Measurements from ENCODE around the gene ANKH. TPM values are rescaled to one million over a fixed set of nuclear protein-coding genes. Genes with fewer than 3 reads are reported as not detected.

Gene ANKH
- total RNA-seq, 1 experiment from 2014 or later = 13.9 TPM

GRCh38 chr5:14767053-14767452 lies 104.5 kb downstream of the ANKH start:
- H3K27ac ChIP-seq (ENCODE audit: low read depth, low read length, poor library complexity, severe bottlenecking) = no peak overlapping the region
- ChIA-PET POLR2A (ENCODE audit: low non-redundant PET) (no interaction called here), CTCF (no interaction called here)
- TF ChIP-seq EZH2 (IDR thresholded peaks at IDR 0.05; ENCODE audit: borderline replicate concordance, low read depth, low read length, poor library complexity, severe bottlenecking) (no peak), CTCF (conservative IDR thresholded peaks at IDR 0.05; ENCODE audit: low read depth, low read length) (no peak)
- no peaks in the 10 kb centered on the region for H3K4me1 ChIP-seq (ENCODE audit: insufficient read depth, low read length, poor library complexity, severe bottlenecking)
- intact Hi-C loops (cut with micrococcal nuclease; ENCODE audit: unreplicated experiment) = no loop called here
- H3K4me3 ChIP-seq (ENCODE audit: low read depth, low read length, poor library complexity, severe bottlenecking) = no peak overlapping the region
- H3K36me3 ChIP-seq (ENCODE audit: insufficient read depth, low read length, poor library complexity, severe bottlenecking) = no peaks in the 10 kb centered on the region
- no TSS peak for BruUV-seq (replicated peaks)
- H3K27me3 ChIP-seq (replicated peaks; ENCODE audit: insufficient read depth, low read depth, low read length, poor library complexity) = no peaks in the 10 kb centered on the region
- no peaks in the 10 kb centered on the region for H3K9me3 ChIP-seq (ENCODE audit: low read depth, low read length, poor library complexity, severe bottlenecking)
- no peak for DNase-seq (ENCODE audit: low spot score)

DNA sequence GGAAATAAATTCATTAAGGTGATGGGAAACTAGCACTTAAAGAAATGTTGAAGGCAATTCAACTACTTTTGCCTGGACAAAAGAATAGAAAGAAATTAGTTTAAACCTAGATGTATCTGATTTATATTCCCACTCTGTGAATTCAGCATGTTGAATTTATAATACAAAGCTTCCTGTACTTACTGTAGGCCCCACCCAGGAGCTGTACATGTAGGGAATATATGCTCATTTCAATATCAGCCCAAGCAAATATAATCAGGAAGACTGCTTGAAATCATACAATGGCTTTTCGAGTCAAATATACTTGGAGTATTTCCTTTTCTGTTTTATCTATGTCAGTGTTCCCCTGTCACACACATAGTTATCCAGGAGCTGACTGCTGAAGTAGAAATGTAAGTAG lies 105.0 kb downstream of the ANKH start:
- DNase-seq (ENCODE audit: low spot score) = no peak
- Histone ChIP-seq H3K4me1 (ENCODE audit: insufficient read depth, low read length, poor library complexity, severe bottlenecking) (no peaks in the 10 kb centered on the region), H3K4me3 (ENCODE audit: low read depth, low read length, poor library complexity, severe bottlenecking) (no peak overlapping the region), H3K27me3 (replicated peaks; ENCODE audit: insufficient read depth, low read depth, low read length, poor library complexity) (no peaks in the 10 kb centered on the region), H3K36me3 (ENCODE audit: insufficient read depth, low read length, poor library complexity, severe bottlenecking) (no peaks in the 10 kb centered on the region), H3K9me3 (ENCODE audit: low read depth, low read length, poor library complexity, severe bottlenecking) (no peaks in the 10 kb centered on the region), H3K27ac (ENCODE audit: low read depth, low read length, poor library complexity, severe bottlenecking) (no peak overlapping the region)
- intact Hi-C loops (cut with micrococcal nuclease; ENCODE audit: unreplicated experiment) = no loop called here
- POLR2A ChIA-PET (ENCODE audit: low non-redundant PET) = no interaction called here
- no peak for TF ChIP-seq CTCF (conservative IDR thresholded peaks at IDR 0.05; ENCODE audit: low read depth, low read length)
- TF ChIP-seq EZH2 (IDR thresholded peaks at IDR 0.05; ENCODE audit: borderline replicate concordance, low read depth, low read length, poor library complexity, severe bottlenecking) = no peak
- BruUV-seq (replicated peaks) = no TSS peak
- CTCF ChIA-PET = no interaction called here

GRCh38 chr5:14765587-14765986 lies 106.0 kb downstream of the ANKH start:
- no TSS peak for BruUV-seq (replicated peaks)
- Histone ChIP-seq H3K4me1 (ENCODE audit: insufficient read depth, low read length, poor library complexity, severe bottlenecking) (no peaks in the 10 kb centered on the region), H3K36me3 (ENCODE audit: insufficient read depth, low read length, poor library complexity, severe bottlenecking) (no peaks in the 10 kb centered on the region), H3K27ac (ENCODE audit: low read depth, low read length, poor library complexity, severe bottlenecking) (no peak overlapping the region), H3K4me3 (ENCODE audit: low read depth, low read length, poor library complexity, severe bottlenecking) (no peak overlapping the region), H3K27me3 (replicated peaks; ENCODE audit: insufficient read depth, low read depth, low read length, poor library complexity) (no peaks in the 10 kb centered on the region), H3K9me3 (ENCODE audit: low read depth, low read length, poor library complexity, severe bottlenecking) (no peaks in the 10 kb centered on the region)
- TF ChIP-seq EZH2 (IDR thresholded peaks at IDR 0.05; ENCODE audit: borderline replicate concordance, low read depth, low read length, poor library complexity, severe bottlenecking) (no peak), CTCF (conservative IDR thresholded peaks at IDR 0.05; ENCODE audit: low read depth, low read length) (no peak)
- ChIA-PET POLR2A (ENCODE audit: low non-redundant PET) (no interaction called here), CTCF (no interaction called here)
- DNase-seq (ENCODE audit: low spot score) = no peak
- intact Hi-C loops (cut with micrococcal nuclease; ENCODE audit: unreplicated experiment) = no loop called here
